ENCODE results near the gene FAM131C. TPM values are rescaled to one million over a fixed set of nuclear protein-coding genes. Genes with fewer than 3 reads are reported as not detected.
A peak's percentile ranks its signal among the peaks of the same experiment; 100 is the strongest.

Gene FAM131C
- total and polyA plus RNA-seq, 10 of the 15 experiments (the other 5 are each of a cell fraction or from before 2014, with no cell fraction given), result 0.03 TPM; not detected in 9

- TF ChIP-seq, protein P1, sequence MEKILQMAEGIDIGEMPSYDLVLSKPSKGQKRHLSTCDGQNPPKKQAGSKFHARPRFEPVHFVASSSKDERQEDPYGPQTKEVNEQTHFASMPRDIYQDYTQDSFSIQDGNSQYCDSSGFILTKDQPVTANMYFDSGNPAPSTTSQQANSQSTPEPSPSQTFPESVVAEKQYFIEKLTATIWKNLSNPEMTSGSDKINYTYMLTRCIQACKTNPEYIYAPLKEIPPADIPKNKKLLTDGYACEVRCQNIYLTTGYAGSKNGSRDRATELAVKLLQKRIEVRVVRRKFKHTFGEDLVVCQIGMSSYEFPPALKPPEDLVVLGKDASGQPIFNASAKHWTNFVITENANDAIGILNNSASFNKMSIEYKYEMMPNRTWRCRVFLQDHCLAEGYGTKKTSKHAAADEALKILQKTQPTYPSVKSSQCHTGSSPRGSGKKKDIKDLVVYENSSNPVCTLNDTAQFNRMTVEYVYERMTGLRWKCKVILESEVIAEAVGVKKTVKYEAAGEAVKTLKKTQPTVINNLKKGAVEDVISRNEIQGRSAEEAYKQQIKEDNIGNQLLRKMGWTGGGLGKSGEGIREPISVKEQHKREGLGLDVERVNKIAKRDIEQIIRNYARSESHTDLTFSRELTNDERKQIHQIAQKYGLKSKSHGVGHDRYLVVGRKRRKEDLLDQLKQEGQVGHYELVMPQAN (conservative IDR thresholded peaks at IDR 0.05), result no peak
- TF ChIP-seq RAD51 (IDR thresholded peaks at IDR 0.05), result no peak
- peak; percentile 88; the same call in 1 of the 2 replicates for TF ChIP-seq NFXL1 (IDR thresholded peaks at IDR 0.05; ENCODE audit: borderline replicate concordance)
- peak; percentile 21 for TF ChIP-seq BCL3 (IDR thresholded peaks at IDR 0.05; ENCODE audit: borderline replicate concordance, insufficient read depth, low read depth, low read length, poor library complexity, severe bottlenecking)
- TF ChIP-seq RB1 (IDR thresholded peaks at IDR 0.05; ENCODE audit: borderline replicate concordance), result no peak
- no peak for TF ChIP-seq MLLT1 (IDR thresholded peaks at IDR 0.05)
- peak; percentile 24; the same call in 1 of the 2 replicates for TF ChIP-seq BACH1 (IDR thresholded peaks at IDR 0.05; ENCODE audit: borderline replicate concordance)
- peak; percentile 37; the same call in 1 of the 2 replicates for TF ChIP-seq CREM (IDR thresholded peaks at IDR 0.05; ENCODE audit: low read depth)
- TF ChIP-seq SRF (IDR thresholded peaks at IDR 0.05; ENCODE audit: low read depth in 2 of 2, low read length in 2 of 2), result no peak
- TF ChIP-seq ZNF274 (IDR thresholded peaks at IDR 0.05; ENCODE audit: insufficient read depth, insufficient read length), result no peak
- TF ChIP-seq ATF7 (IDR thresholded peaks at IDR 0.05; ENCODE audit: low read depth), result peak; percentile 56
- TF ChIP-seq JUNB (IDR thresholded peaks at IDR 0.05), result no peak
- TF ChIP-seq POLR2AphosphoS5 (IDR thresholded peaks at IDR 0.05; ENCODE audit: low read length), result no peak
- no peak for TF ChIP-seq POU2F2 (IDR thresholded peaks at IDR 0.05; ENCODE audit: borderline replicate concordance, low read depth, low read length)
- no peak for TF ChIP-seq YY1 (IDR thresholded peaks at IDR 0.05; ENCODE audit: low read depth, low read length)
- peak; percentile 50 for TF ChIP-seq MEF2B (IDR thresholded peaks at IDR 0.05; ENCODE audit: partially characterized antibody, poor library complexity, severe bottlenecking)
- TF ChIP-seq DPF2 (IDR thresholded peaks at IDR 0.05), result peak; percentile 35; the same call in 1 of the 2 replicates
- 0 out of 2 replicates have a peak, but pooled peaks have one; percentile 7 for TF ChIP-seq ESRRA (IDR thresholded peaks at IDR 0.05; ENCODE audit: low read length)
- peak; percentile 57; the same call in 1 of the 2 replicates for TF ChIP-seq JUND (IDR thresholded peaks at IDR 0.05; ENCODE audit: low read depth, low read length)
- no peak for TF ChIP-seq IKZF2 (IDR thresholded peaks at IDR 0.05)
- no peak for TF ChIP-seq RELB (IDR thresholded peaks at IDR 0.05; ENCODE audit: low read depth)
- TF ChIP-seq, protein P2, sequence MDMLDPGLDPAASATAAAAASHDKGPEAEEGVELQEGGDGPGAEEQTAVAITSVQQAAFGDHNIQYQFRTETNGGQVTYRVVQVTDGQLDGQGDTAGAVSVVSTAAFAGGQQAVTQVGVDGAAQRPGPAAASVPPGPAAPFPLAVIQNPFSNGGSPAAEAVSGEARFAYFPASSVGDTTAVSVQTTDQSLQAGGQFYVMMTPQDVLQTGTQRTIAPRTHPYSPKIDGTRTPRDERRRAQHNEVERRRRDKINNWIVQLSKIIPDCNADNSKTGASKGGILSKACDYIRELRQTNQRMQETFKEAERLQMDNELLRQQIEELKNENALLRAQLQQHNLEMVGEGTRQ (IDR thresholded peaks at IDR 0.05; ENCODE audit: borderline replicate concordance, low read depth, low read length), result no peak
- no peak for TF ChIP-seq EP300 (IDR thresholded peaks at IDR 0.05; ENCODE audit: borderline replicate concordance in 1 of 2, control insufficient read depth in 1 of 2, low read depth in 2 of 2, low read length in 2 of 2)
Observed at GRCh38 chr1:16013220-16013907, 60.1 kb downstream of the FAM131C start (continued).

Data from GM12878 (cell line).